ENCODE results near the gene VTI1A.

DNA sequence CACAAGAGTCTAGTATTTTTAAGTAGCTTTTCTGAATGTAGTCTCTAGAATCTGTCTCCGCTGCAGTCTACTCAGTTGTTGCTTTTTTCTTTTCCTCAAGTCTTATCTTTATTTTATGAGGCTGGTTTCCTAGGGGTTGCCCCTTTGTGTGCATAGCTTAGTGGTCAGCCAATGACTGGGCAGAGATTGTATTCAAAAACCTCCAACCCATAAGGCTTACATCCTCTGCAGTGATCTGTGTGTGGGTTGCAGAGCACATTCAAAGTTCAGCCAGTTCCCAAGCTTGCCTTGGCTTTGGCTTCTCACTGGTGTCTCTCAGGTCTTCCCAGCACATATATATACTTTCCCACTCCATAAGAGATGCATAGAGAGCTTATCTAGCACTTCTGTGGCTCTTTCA lies 343.0 kb downstream of the VTI1A start:
- TF ChIP-seq, protein P1, sequence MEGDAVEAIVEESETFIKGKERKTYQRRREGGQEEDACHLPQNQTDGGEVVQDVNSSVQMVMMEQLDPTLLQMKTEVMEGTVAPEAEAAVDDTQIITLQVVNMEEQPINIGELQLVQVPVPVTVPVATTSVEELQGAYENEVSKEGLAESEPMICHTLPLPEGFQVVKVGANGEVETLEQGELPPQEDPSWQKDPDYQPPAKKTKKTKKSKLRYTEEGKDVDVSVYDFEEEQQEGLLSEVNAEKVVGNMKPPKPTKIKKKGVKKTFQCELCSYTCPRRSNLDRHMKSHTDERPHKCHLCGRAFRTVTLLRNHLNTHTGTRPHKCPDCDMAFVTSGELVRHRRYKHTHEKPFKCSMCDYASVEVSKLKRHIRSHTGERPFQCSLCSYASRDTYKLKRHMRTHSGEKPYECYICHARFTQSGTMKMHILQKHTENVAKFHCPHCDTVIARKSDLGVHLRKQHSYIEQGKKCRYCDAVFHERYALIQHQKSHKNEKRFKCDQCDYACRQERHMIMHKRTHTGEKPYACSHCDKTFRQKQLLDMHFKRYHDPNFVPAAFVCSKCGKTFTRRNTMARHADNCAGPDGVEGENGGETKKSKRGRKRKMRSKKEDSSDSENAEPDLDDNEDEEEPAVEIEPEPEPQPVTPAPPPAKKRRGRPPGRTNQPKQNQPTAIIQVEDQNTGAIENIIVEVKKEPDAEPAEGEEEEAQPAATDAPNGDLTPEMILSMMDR (IDR thresholded peaks at IDR 0.05; ENCODE audit: low read depth, low read length): no peak
- TF ChIP-seq, protein P2, sequence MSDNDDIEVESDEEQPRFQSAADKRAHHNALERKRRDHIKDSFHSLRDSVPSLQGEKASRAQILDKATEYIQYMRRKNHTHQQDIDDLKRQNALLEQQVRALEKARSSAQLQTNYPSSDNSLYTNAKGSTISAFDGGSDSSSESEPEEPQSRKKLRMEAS (IDR thresholded peaks at IDR 0.05; ENCODE audit: low read depth, low read length): no peak
- TF ChIP-seq MYC (IDR thresholded peaks at IDR 0.05; ENCODE audit: low read depth, low read length): no peak

Measured in NB4 (cell line).